IPS-NIHi11 (cell line): ENCODE results near the gene GOLGA6L10.
"Not testable (repeated sequence)": the region's sequence is repeated elsewhere in the genome, so short reads cannot be mapped to it uniquely, and the experiment has no call there.

Experiments used
- DNase-seq: peaks from one replicate; pipeline ENCODE4 v3.0.0; 2012; ENCODE audit warnings: mixed read lengths, low spot score

The GOLGA6L10 gene

GRCh38 chr15:82342632-82343374 is 6.5 kb downstream of the GOLGA6L10 start:
- DNase-seq: not testable (repeated sequence)

GRCh38 chr15:82338573-82338972 is 10.7 kb downstream of the GOLGA6L10 start:
- DNase-seq: not testable (repeated sequence)

- DNase-seq: not testable (repeated sequence)
These were observed 11.2 kb downstream of the GOLGA6L10 start for GRCh38 chr15:82338053-82338452.

GRCh38 chr15:82337051-82337450 is 12.2 kb downstream of the GOLGA6L10 start:
- not testable (repeated sequence) for DNase-seq

- DNase-seq: not testable (repeated sequence)
These were observed 13.1 kb downstream of the GOLGA6L10 start for GRCh38 chr15:82336180-82336647.

GRCh38 chr15:82335006-82335405 is 14.3 kb downstream of the GOLGA6L10 start:
- DNase-seq: not testable (repeated sequence)

GRCh38 chr15:82334554-82334932 is 14.7 kb downstream of the GOLGA6L10 start:
- not testable (repeated sequence) for DNase-seq

- not testable (repeated sequence) for DNase-seq
These were observed 15.4 kb downstream of the GOLGA6L10 start for GRCh38 chr15:82333603-82334553.

GRCh38 chr15:82332711-82333602 is 16.3 kb downstream of the GOLGA6L10 start:
- DNase-seq: not testable (repeated sequence)

- DNase-seq: not testable (repeated sequence)
These were observed 17.5 kb downstream of the GOLGA6L10 start for GRCh38 chr15:82331576-82332304.

- DNase-seq: not testable (repeated sequence)
These were observed 18.4 kb downstream of the GOLGA6L10 start for GRCh38 chr15:82330921-82331320.

- DNase-seq: not testable (repeated sequence)
These were observed 20.2 kb downstream of the GOLGA6L10 start for GRCh38 chr15:82329039-82329438.

- DNase-seq: not testable (repeated sequence)
These were observed 21.9 kb downstream of the GOLGA6L10 start for GRCh38 chr15:82327372-82327771.

- DNase-seq: not testable (repeated sequence)
These were observed 22.4 kb downstream of the GOLGA6L10 start for GRCh38 chr15:82326896-82327295.

GRCh38 chr15:82325646-82326045 is 23.6 kb downstream of the GOLGA6L10 start:
- DNase-seq: not testable (repeated sequence)

GRCh38 chr15:82324831-82325230 is 24.4 kb downstream of the GOLGA6L10 start:
- not testable (repeated sequence) for DNase-seq

GRCh38 chr15:82322488-82322887 is 26.8 kb downstream of the GOLGA6L10 start:
- DNase-seq: not testable (repeated sequence)

- DNase-seq: not testable (repeated sequence)
These were observed 28.4 kb downstream of the GOLGA6L10 start for GRCh38 chr15:82320861-82321260.

- DNase-seq: not testable (repeated sequence)
These were observed 29.6 kb downstream of the GOLGA6L10 start for GRCh38 chr15:82319522-82320278.

GRCh38 chr15:82318281-82318680 is 31.0 kb downstream of the GOLGA6L10 start:
- not testable (repeated sequence) for DNase-seq
